Germinal center (tissue), 1 donor: Measurements from ENCODE around the gene TWF2.

Experiments
- DNase-seq: peaks from one replicate; pipeline ENCODE4 v3.0.0; 2012; ENCODE audit warnings: mixed read lengths, low spot score

Gene TWF2

GRCh38 chr3:52202384-52203077 is 36.4 kb downstream of the TWF2 start:
- DNase-seq, result no peak

GRCh38 chr3:52200981-52201679 is 37.8 kb downstream of the TWF2 start:
- DNase-seq, result no peak

GRCh38 chr3:52198643-52199608 is 40.0 kb downstream of the TWF2 start:
- no peak for DNase-seq

- DNase-seq, result peak; percentile 97
These were observed 40.9 kb downstream of the TWF2 start, which contains the start of gene ALAS1 for GRCh38 chr3:52197842-52198625. TSS of gene ALAS1 (plus strand) at chr3:52198160. CDS start at chr3:52199242, 1,082 bp downstream.

GRCh38 chr3:52197499-52197841 is 41.5 kb downstream of the TWF2 start:
- no peak for DNase-seq

- DNase-seq, result no peak
These were observed 42.0 kb downstream of the TWF2 start for GRCh38 chr3:52196977-52197376.

- no peak for DNase-seq
These were observed 43.1 kb downstream of the TWF2 start for GRCh38 chr3:52195823-52196331.

GRCh38 chr3:52195291-52195597 is 43.7 kb downstream of the TWF2 start:
- no peak for DNase-seq

- DNase-seq, result no peak
These were observed 44.3 kb downstream of the TWF2 start for GRCh38 chr3:52194485-52195290.

- no peak for DNase-seq
These were observed 45.9 kb downstream of the TWF2 start for GRCh38 chr3:52193065-52193464.

- no peak for DNase-seq
These were observed 47.3 kb downstream of the TWF2 start for GRCh38 chr3:52191663-52192062.

- no peak for DNase-seq
These were observed 48.5 kb downstream of the TWF2 start for GRCh38 chr3:52190294-52191074.

GRCh38 chr3:52188556-52188955 is 50.4 kb downstream of the TWF2 start:
- DNase-seq, result no peak

GRCh38 chr3:52186729-52187128 is 52.2 kb downstream of the TWF2 start:
- DNase-seq, result no peak

- DNase-seq, result no peak
These were observed 53.1 kb downstream of the TWF2 start for GRCh38 chr3:52185837-52186236.

GRCh38 chr3:52185311-52185710 is 53.6 kb downstream of the TWF2 start:
- no peak for DNase-seq

GRCh38 chr3:52184690-52185089 is 54.3 kb downstream of the TWF2 start:
- DNase-seq, result no peak

- no peak for DNase-seq
These were observed 55.0 kb downstream of the TWF2 start for GRCh38 chr3:52183786-52184445.

- DNase-seq, result no peak
These were observed 56.3 kb downstream of the TWF2 start for GRCh38 chr3:52182691-52183090.

- DNase-seq, result no peak
These were observed 56.8 kb downstream of the TWF2 start for GRCh38 chr3:52182196-52182595.
